Lower leg skin (tissue), 4 donors: ENCODE measurements around the gene DOCK3. TPM values are rescaled to one million over a fixed set of nuclear protein-coding genes. Genes with fewer than 3 reads are reported as not detected.
"Not testable (repeated sequence)": the region's sequence is repeated elsewhere in the genome, so short reads cannot be mapped to it uniquely, and the experiment has no call there.

Experiments used
- DNase-seq, 2 donors: peaks; one replicate each; pipeline ENCODE4 v3.0.0-alpha.2; 2019; ENCODE audit warnings: low spot score in 2 of 2
- H3K4me3 ChIP-seq: fragments of 200-600 bp; sonication (generic); 2 replicates; pipeline ENCODE4 v1.5.1; 2017; ENCODE audit warnings: mild to moderate bottlenecking, low read depth; ENCODE audit not compliant: poor library complexity, severe bottlenecking
- POLR2A ChIP-seq, 2 donors: fragments of 450-650 bp; IDR thresholded peaks; one replicate each; pipeline ENCODE4 v1.6.1; 2016 to 2017; ENCODE audit warnings: antibody characterized with exemption in 2 of 2, mild to moderate bottlenecking in 1 of 2, moderate library complexity in 1 of 2
- whole genome bisulfite sequencing, 2 donors: methylation state at CpG; one replicate each; pipeline ENCODE4 v1.1.5; 2018; 5-methylcytosine and 5-hydroxymethylcytosine counted together
- intact Hi-C: fragments of 100-400 bp; cut with DNase I; formaldehyde crosslinking; loops from one replicate; pipeline ENCODE4 v1.15.0; 2023; ENCODE audit warnings: low total_unique reads
- total RNA-seq, 4 donors: library from RNA; depleted of rRNA; stranded (reverse); fragments of >200 nt; gene quantifications; one replicate each; pipeline ENCODE4 v1.1.0, GENCODE V29; 2016
- TF ChIP-seq, protein P1 (sequence below), 3 donors: fragments of 450-650 bp; IDR thresholded peaks; one replicate each; pipeline ENCODE4 v1.5.1; 2016; ENCODE audit warnings: antibody characterized with exemption in 3 of 3, mild to moderate bottlenecking in 3 of 3, moderate library complexity in 2 of 3

Gene DOCK3
- total RNA-seq, 4 donors from 2014 or later: 2.0 to 4.5 (median 3.0) TPM

GRCh38 chr3:51176923-51177322 lies 502.2 kb downstream of the DOCK3 start:
- no peak overlapping the region for H3K4me3 ChIP-seq
- intact Hi-C loops: no loop called here
- DNase-seq: no peak
- no peak for TF ChIP-seq POLR2A (IDR thresholded peaks at IDR 0.05)
- TF ChIP-seq, protein P1, sequence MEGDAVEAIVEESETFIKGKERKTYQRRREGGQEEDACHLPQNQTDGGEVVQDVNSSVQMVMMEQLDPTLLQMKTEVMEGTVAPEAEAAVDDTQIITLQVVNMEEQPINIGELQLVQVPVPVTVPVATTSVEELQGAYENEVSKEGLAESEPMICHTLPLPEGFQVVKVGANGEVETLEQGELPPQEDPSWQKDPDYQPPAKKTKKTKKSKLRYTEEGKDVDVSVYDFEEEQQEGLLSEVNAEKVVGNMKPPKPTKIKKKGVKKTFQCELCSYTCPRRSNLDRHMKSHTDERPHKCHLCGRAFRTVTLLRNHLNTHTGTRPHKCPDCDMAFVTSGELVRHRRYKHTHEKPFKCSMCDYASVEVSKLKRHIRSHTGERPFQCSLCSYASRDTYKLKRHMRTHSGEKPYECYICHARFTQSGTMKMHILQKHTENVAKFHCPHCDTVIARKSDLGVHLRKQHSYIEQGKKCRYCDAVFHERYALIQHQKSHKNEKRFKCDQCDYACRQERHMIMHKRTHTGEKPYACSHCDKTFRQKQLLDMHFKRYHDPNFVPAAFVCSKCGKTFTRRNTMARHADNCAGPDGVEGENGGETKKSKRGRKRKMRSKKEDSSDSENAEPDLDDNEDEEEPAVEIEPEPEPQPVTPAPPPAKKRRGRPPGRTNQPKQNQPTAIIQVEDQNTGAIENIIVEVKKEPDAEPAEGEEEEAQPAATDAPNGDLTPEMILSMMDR (IDR thresholded peaks at IDR 0.05): no peak

DNA sequence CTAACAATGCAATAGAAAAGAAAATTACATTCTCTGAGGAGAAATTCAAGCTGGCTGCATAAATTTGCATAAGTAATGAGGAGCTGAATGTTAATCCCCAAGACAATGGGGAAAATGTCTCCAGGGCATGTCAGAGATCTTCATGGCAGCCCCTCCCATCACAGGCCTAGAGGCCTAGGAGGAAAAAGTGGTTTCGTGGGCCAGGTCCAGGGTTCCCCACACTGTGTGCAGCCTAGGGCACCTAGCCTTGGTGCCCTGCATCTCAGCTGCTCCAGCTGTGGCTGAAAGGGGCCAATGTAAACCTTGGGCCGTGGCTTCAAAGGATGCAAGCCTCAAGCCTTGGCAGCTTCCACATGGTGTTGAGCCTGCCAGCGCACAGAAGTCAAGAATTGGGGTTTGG lies 511.7 kb downstream of the DOCK3 start:
- intact Hi-C loops: not testable (repeated sequence)
- WGBS, 2 donors: 73 to 83% methylated on average over 1 to 3 of the region's 3 CpGs

GRCh38 chr3:51190199-51190598 lies 515.5 kb downstream of the DOCK3 start:
- no peak overlapping the region for H3K4me3 ChIP-seq
- intact Hi-C loops: no loop called here
- 70 to 88% methylated on average over 1 of the region's 1 CpG for WGBS, 2 donors
- TF ChIP-seq, protein P1 (IDR thresholded peaks at IDR 0.05): no peak
- no peak for TF ChIP-seq POLR2A (IDR thresholded peaks at IDR 0.05)
- no peak for DNase-seq

More for the DNA sequence above, 511.7 kb downstream of the DOCK3 start:
- not testable (repeated sequence) for DNase-seq, H3K4me3 ChIP-seq

GRCh38 chr3:51190827-51191226 lies 516.1 kb downstream of the DOCK3 start:
- H3K4me3 ChIP-seq: no peak overlapping the region
- no peak for DNase-seq
- 53 to 62% methylated on average over 3 of the region's 3 CpGs for WGBS, 2 donors
- no peak for TF ChIP-seq POLR2A (IDR thresholded peaks at IDR 0.05)
- TF ChIP-seq, protein P1 (IDR thresholded peaks at IDR 0.05): no peak
- intact Hi-C loops: no loop called here

- no peak for DNase-seq
- H3K4me3 ChIP-seq: no peak overlapping the region
- intact Hi-C loops: no loop called here
- TF ChIP-seq, protein P1 (IDR thresholded peaks at IDR 0.05): no peak
- no peak for TF ChIP-seq POLR2A (IDR thresholded peaks at IDR 0.05)
These were observed 517.0 kb downstream of the DOCK3 start for GRCh38 chr3:51191768-51192167.

GRCh38 chr3:51198477-51198876 lies 523.8 kb downstream of the DOCK3 start:
- intact Hi-C loops: no loop called here
- no peak for DNase-seq
- no peak overlapping the region for H3K4me3 ChIP-seq
- 84 to 90% methylated on average over 3 of the region's 3 CpGs for WGBS, 2 donors
- TF ChIP-seq, protein P1 (IDR thresholded peaks at IDR 0.05): no peak
- TF ChIP-seq POLR2A (IDR thresholded peaks at IDR 0.05): no peak

GRCh38 chr3:51199296-51199695 lies 524.6 kb downstream of the DOCK3 start:
- H3K4me3 ChIP-seq, DNase-seq, intact Hi-C loops: not testable (repeated sequence)
- WGBS, 2 donors: 92 to 95% methylated on average over 8 to 13 of the region's 13 CpGs
